ENCODE measurements around the gene RBM42.

- TF ChIP-seq, protein P1, sequence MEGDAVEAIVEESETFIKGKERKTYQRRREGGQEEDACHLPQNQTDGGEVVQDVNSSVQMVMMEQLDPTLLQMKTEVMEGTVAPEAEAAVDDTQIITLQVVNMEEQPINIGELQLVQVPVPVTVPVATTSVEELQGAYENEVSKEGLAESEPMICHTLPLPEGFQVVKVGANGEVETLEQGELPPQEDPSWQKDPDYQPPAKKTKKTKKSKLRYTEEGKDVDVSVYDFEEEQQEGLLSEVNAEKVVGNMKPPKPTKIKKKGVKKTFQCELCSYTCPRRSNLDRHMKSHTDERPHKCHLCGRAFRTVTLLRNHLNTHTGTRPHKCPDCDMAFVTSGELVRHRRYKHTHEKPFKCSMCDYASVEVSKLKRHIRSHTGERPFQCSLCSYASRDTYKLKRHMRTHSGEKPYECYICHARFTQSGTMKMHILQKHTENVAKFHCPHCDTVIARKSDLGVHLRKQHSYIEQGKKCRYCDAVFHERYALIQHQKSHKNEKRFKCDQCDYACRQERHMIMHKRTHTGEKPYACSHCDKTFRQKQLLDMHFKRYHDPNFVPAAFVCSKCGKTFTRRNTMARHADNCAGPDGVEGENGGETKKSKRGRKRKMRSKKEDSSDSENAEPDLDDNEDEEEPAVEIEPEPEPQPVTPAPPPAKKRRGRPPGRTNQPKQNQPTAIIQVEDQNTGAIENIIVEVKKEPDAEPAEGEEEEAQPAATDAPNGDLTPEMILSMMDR (IDR thresholded peaks at IDR 0.05), result no peak
- no peak for TF ChIP-seq POLR2A (IDR thresholded peaks at IDR 0.05)
- no peak for TF ChIP-seq EP300 (IDR thresholded peaks at IDR 0.05)
Measured at GRCh38 chr19:35665157-35665556, 36.3 kb downstream of the RBM42 start.

All from stomach (tissue), 4 donors.